H4 (cell line): Measurements from ENCODE around the gene BMPER. TPM values are rescaled to one million over a fixed set of nuclear protein-coding genes. Genes with fewer than 3 reads are reported as not detected.
A peak's percentile ranks its signal among the peaks of the same experiment; 100 is the strongest.

Experiments used
- DNase-seq: peaks from one replicate; pipeline ENCODE4 v3.0.0-alpha.2; 2015; ENCODE audit warnings: low spot score
- total RNA-seq: library from RNA; depleted of rRNA; stranded (reverse); fragments of >200 nt; shearing (Covaris generic); gene quantifications from 2 replicates; pipeline ENCODE4 v1.2.3, GENCODE V29; 2014; rRNA removed

Gene BMPER
- 0.08 and 0.19 TPM in 2 replicates for total RNA-seq

DNA sequence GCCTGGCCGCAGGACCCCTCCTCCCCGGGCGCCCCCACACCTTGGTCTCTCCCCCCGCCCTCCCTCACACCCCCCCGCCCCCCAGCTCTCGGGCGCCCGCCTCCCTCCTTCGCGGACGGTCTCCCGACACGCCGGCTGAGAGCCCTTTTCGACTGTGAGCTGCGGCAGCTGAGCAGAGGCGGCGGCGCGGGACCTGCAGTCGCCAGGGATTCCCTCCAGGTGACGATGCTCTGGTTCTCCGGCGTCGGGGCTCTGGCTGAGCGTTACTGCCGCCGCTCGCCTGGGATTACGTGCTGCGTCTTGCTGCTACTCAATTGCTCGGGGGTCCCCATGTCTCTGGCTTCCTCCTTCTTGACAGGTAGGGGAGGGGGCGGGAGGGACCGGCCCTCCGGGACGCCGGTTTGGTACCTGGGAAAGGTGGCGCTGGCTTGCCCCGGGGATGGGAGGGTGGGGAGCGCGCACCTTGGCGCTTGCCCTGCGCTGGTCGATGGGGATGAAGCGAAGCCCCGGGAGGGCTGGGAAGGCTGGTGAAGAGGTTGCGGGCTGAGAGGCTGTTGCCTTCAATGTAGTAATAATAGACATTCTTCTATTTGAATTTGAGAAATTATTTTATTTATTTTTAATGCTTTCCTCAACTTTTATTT, at the start of gene BMPER:
BMPER (plus strand) TSS at position 151 of the 644 bp plus-strand sequence; CDS start at position 226, 75 bp downstream.
- DNase-seq = peak; percentile 45

DNA sequence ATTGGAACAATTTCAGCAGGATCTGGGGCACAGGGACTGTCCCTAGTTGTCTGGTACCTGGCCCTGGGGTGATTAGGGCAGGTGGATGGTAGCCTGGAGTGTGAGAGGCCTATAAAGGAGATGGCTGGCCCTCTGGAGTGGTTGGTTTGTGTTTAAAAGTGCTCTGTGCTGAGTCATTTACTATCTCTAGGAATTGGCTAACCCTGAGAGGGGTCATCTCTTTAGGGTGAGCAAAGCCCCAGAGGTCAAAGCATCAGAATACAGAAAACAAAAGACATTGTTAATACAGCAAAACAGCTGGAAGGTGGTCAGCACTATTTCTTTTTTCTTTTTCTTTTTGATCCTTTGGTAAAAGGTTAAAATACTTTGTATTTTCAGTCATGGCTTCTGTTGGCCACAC, 43.4 kb upstream of the BMPER start:
- no peak for DNase-seq

DNA sequence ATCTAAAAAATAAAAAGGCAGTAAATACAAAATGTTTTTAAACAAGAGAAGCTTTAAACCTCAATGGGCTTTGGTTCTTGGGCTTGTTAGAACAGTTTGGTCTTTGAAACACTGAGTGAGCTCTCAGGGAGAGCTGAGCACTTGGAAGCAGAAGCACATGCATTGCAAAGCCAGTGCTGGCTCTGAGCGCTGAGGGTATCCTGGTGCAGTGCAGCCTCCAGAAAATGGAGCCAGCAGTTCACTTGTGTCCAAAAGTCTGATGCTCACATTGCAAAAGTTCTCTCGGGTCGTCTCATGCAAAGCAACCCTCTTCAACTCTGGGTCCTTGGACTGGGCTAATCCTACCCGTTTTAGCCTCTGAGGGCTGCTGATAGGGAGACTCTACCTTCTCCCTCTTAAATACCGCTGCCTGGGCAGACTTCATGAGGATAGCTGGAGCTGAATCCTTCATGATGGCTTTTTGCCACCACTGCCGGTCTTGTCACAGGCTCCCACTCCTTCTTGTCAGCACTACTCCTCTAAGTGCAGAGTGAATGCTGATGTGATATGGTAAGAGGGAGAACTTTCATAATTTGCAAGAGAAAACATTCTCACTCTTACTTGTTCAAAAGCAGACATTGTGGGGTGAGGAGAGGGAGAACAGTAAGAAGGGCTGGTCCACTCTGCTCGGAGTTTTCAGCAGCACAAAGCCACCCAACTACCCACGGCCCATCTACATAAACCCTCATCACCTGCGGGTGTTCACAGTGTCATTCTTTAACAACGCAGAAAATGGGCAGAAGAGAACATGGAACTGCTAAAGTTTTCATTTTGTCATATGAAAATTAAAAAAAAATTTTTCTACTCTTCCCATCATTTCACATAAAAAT, 42.2 kb upstream of the BMPER start:
- DNase-seq = no peak

DNA sequence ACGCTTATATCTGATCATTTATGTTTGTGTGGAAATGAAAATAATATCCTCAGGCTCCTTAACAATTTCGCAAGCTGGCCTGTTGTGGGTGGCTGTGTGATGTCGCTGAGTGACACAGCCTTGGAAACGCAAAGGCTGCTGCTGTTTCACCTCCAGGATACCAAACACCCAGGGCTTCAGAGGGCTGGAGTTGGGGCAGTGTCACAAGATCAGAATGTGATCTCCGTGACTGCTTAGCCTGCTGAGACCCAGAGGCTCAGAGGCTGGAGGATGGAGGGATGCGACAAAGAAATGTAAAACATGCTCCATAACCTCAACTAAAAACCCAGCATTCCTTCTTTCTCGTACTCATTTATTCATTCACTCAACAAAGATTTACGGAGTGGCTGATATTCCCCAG, 37.2 kb upstream of the BMPER start:
- DNase-seq = peak; percentile 36

DNA sequence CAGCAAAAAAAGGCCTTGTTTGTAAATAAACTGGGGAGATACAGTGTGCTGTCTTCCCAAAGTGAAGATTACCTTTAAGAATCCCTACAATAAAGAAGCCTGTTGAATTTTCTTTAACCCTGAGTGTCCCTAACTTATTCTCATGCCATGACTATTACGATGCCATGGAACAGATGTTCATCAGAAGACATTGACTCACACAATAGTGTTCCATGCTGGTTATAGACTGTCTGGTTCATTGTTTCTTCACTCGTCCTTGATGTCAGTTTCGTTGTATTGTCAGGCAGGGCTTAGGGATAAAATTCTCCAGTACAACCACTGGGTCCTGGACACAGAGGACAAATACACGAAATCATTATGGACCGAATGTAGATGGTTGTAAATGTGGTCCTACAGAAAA, 36.2 kb upstream of the BMPER start:
- DNase-seq = no peak

DNA sequence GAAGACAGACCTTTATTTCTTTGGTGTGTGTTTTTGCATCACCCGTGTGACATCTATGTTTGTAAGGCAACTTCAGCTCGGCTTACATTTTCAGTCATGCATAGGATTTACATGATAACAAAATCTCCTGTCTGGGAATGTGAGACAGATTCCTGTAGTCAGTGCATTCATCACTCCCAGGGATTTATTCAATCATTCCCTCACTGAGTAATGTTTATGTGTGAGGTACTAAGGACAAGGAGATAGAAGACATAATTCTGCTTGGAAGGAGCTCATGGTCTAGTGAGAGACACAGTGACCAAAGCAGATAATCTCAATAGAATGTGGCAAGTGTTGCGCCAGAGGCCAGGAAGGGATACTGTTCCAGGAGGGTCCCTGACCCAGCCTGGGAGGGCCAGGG, 35.2 kb upstream of the BMPER start:
- DNase-seq = no peak

DNA sequence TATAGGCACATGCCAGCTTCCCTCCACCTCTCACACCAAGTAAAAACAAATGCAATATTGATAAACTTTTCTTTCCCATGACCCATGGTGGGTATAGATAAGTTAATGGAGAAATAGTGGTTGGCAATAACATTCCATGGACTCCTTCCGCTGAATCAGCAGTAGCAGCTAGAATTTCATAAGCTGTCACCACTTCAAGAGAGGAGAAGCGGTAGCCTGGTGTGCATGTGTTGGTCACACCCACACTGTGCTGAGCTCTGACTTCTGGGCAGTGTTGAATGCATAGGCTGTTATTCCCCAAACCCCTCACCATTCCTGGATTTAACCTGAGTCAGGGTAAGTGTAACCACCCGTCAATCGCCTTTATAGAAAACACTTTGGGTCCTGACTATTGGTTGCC, 32.5 kb upstream of the BMPER start:
- no peak for DNase-seq

DNA sequence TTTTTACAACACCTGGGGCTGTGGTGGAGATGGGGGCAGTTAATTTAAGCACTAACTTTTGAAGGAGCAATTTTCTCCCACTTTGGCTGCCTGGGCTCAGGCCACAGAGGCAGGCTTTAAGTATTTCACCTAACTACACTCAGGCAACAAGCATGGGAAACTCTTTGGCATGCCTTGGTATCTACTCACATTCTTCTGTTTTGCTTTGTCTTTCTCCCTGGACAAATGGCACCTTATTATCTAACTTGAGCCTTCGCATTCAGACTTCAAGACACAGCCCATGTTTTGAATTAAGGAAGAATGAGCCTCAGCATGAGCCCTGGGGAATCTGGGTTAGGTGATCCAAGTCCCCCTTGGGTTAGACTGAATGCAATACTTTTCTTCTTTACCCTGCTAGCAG, 31.8 kb upstream of the BMPER start:
- no peak for DNase-seq

DNA sequence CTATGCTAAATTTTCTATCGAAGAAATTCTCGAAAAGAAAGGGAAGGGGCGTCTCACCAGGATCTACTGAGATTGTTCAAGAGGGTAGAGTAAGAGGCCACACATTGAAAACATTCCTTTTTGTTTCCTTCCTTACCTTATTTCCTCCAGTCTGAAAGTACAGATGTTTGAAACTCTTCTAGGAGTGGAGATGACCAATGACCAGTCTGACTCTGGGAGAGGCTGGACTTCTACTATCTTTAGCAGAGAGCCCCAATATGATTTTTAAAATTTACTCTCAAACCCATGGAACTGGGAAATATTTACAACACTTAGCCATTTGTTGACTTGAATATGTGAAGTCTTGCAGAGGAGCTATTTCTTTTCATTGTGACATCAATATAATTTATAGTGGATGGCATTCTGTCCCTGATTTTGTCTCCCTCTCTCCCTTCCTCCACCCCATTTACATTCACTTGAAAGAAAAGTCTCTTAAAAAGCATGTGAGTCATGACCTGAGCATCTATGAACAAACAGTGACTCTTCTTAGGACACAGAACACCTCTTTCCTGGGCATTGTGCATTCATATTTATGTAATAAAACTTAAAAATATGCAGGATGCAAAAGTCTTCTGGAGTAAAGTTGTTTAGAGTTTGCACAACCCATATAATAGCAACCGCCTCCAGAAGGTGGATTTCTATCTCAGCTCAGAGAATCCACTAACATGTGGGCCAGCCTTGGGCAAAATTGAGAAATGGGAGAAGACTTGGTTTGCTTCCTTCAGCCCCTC, 31.2 kb upstream of the BMPER start:
- DNase-seq = peak; percentile 67

DNA sequence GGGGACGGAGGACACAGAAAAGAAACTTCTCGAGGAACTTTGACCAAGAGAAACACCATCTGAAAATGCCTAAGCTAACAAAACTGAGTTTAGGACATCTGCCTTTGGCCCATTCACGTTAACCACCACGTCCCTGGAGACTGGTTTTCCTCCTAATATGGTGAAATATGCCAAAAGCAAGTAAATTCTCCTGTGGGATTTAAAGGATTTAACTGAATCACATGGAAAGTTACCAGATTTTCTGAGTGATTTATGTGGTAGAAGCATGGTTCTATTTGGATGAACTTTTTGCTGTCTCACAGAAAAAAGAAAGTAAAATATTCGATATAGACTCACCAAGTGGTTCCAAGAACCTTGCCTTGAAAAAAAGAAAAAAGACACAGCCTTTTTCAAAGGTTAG, 30.4 kb upstream of the BMPER start:
- peak; percentile 66 for DNase-seq

DNA sequence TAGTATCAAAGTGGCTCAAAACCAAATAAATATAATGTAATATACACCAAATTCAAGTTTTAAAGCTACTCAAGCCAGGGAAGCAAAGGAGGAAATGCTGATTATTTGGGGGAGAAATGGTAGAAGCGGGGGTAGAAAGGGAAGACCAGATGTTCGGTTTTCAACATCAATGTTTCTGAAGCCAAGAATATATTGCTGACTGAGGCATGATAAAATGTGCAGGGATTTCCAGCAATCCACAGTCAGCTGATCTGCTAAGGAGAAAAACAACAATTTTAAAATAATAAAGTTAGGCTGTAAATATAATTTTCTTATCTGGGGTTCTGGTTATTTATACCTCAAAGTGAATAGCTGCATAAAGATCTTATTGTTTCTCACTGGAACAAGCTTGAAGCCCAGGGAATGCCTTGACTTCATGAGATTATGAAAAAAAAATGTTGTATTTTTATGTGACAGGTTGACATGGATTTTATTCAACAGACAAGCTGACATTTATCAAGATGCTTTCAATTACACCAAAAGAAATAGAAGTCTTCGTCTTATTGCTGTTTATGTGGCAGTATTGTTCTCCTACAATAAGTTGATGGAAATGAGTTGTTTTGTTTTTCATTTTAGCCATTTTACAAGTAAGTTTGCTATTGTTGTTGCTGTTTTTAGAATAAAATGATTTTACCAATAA, 28.6 kb upstream of the BMPER start:
- DNase-seq = no peak

DNA sequence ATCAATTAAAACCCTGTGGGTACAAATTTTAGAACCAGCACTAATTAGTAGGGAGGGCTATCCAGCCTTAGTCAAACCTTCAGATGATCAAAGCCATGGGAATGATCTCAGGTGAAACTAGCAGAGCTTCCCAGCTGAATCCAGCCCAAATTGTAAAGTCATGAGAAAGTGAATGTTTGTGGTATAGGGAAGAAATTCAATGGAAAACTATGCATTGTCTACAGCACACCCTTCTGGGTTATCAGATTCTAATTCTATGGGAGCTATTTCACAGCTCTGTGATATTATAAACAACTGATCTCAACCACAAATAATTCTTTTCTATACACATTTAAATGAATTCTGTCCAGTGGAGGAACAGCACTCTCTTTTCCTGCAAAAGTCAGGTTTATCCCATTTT, 24.6 kb upstream of the BMPER start:
- no peak for DNase-seq

DNA sequence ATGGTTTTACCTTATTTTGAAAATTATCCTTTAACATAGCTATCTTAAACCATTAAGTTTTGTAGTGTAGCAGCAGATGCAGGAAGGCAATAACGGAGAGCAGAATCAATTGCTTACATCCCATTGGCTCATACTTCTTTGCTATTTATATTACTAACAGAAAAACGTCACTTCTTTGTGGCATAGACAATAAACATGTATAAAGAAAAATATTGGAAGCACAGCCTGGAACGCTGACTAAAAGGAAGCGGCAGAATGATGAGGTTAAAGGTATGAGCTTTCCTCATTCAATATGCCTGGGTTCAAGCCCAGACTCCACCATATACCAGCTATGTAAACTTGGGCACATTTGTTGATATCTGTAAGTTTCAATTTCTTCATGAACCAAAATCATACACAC, 24.0 kb upstream of the BMPER start:
- no peak for DNase-seq

DNA sequence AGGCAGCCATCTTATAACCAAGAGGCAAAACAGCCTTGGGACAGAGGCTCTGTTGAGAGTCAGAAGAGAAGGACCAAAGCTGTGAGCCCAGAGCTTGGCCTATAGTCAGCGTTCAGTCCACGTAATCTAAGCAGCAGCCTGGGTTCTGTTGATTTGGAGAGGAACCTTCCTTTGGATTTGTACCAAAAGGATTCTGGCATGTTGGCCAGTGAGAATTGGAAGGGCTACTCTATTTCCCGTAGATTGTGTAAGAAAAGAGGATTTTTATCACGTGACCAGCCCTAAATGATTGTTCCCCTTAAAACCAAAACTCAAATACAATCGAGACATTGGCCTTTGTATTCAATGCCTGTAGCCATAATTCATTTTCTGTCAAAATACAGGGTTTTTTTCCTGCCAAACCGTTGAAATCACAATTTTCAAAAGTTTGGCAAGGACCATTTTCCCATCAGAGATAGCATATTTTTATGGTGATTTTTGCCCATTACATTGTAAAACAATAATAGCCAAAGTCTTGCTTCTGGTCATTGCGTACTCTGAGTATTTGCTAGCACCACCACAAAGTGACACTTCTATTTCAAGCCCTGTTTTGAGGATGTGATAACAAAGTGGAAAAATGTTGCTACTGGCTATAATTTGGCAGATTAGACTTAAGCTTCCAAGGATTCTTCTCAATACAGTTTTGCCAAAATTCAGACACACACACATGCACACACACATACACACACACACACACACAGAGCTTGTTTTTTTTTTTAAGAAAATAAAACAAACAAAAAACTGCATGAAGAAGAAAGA, 23.1 kb upstream of the BMPER start:
- no peak for DNase-seq

DNA sequence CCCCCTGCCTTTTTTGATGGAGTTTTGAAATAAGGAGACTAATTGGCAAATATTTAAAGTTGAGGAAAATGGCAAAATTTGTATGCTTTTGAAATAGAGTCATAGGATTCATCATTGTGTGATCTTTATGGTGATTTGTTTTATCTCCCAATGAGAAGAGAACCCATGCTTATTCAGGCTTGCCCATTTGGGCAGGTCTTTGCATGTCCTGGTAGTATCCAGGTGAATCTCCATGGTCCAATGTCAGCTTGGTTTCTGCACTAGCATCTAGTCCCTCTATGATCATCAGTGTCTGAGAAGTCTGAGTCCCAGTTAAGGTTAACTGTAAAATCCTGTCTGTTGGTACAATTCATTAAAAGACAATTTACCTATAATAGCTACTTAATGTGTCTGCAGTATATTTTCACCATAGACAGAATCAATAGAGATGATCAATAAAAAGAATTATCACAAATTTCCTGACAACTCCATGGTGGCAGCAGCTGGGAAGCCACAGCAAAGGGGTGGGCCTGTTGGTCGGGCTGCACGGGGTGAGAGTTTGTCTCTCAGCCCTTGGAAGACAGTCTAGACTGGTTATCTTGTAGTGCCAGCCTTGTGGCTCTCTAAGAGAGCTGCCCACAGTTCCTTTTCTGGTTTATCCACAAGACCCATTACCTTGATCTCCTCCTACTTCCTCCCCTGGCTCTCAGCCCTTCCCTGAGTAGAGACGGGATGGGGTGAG, 22.2 kb upstream of the BMPER start:
- peak; percentile 29 for DNase-seq

DNA sequence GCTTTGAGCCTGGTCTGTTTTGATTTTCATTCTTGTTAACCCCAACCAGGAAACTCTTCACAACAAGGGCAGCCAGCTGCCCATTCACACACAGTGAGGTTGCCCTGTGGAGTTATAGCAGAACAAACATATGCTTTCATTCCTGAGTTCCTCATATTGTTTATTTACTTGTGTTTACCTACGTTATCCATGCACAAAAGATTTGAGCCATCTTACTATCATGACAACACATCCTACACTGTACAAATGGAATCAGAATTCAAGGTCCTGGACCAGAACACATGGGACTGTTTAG, 21.7 kb upstream of the BMPER start:
- DNase-seq = no peak

DNA sequence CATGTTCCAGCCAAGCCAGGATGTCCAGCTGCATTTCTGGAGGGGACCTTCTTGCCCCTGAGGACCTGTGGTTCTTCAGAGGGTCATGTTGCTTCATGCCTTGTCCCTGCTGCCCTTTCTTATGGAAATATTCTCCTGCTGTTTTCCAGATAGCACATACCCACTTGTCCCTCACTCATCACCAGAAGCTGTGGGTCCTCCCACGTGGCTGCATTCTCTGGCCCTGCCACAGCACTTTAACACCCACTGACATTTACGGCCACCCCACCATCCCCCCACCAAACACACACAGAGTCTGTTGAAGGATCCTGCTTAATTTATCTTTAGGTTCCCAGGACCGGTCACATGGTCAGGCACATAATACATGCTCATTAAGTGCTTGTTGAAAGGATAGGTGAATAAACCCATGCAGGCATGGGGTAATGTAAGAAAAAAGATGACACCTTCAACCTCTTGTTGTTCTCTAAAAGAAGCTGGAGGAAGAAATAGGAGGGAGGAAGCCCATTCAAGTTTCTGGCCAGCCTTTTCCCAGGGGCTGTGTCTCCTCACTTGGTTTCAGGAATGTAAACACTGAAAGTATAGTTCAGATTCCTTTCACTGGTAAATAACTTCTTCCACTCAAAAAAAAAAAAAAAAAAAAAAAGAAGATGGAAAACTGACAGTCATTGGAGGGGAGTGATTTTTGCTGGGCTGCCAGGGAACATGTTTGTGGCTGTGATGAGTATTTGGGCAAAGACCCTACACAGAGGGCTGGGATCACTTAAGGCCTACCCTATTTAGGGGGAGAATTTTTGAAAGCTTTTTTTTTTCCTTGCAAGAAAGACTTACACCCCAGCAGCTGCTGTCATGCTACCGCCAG, 19.8 kb upstream of the BMPER start:
- DNase-seq = no peak

DNA sequence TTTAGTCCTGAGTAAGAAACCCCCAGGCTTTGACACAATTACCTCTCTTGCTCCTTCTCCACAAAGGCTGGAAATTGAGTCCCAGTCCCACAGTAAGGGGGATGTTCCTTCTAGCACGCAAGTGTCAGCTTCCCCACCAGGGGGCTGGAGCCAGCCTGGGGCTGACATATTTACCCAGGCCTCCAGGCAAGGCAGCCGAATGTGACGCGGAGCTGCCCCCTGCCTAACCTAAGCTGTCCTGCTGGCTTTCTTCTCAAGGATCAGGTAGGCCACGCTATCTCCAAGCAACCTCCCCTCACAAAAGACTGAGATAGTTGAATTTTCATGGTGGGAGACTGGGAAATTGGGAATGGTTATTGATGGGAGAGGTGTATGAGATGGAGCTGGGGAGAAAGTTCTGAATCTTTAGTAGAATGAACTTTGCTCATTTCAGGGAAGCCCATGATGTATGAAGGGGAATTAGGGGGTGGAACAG, 19.2 kb upstream of the BMPER start:
- peak; percentile 50 for DNase-seq

DNA sequence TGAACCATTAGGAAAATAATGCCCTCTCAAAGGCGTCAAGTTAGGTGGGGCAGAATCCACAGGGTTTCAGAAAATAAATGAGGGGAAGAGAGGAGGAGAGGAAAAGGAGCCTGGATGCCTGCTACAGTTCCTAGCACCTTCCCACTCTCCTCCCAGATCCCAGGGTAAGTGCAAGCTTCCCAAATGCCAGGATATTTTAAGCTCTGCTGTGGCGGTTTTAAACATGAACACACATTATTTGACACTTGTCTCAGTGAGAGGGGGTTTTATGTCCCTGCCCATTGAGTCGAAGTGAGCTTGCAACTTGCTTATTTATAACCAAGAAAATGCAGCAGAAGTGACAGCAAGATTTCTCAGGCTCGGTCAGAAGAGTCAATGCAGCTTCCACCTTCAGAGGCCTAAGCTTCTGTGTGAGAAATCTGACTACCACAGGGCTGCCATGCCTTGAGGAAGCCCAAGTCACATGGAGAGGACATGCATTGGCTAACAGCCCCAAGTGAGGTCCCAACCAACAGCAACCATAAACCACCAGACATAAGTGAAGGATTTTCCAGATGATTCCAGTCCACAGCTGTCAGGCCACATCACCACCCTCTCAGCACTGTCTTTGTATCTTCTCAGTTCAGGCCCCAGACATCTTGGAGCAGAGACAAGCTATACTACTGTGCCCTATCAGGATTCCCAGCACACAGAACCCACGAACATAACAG, 17.9 kb upstream of the BMPER start:
- no peak for DNase-seq
